HCT116 (cell line): ENCODE measurements around the gene RNH1. TPM values are rescaled to one million over a fixed set of nuclear protein-coding genes. Genes with fewer than 3 reads are reported as not detected.

Experiments
- ATAC-seq: fragments of 200-7000 bp; cut with Tn5 transposase; 2 replicates; pipeline ENCODE4 v1.9.1; 2020; ENCODE audit warnings: mild to moderate bottlenecking, moderate library complexity
- BruUV-seq: library from RNA; stranded (reverse); fragments of 400-500 nt; replicated peaks from 2 replicates; lab custom pipeline; 2021; lab: Mats Ljungman, UMichigan
- CTCF ChIA-PET: fragments of 300-600 bp; sonication (Branson Sonifier 250); formaldehyde crosslinking; loops from one replicate; lab custom pipeline; 2021; ENCODE audit warnings: antibody characterized with exemption; lab: Charles Lee
- POLR2A ChIA-PET: fragments of 300-600, 350-600 bp; sonication (Branson Sonifier 250); formaldehyde crosslinking; loops from one replicate; lab custom pipeline; 2021; ENCODE audit warnings: antibody characterized with exemption; lab: Charles Lee
- RAD21 ChIA-PET, 2 experiments: fragments of 300-600 bp; sonication (Branson Sonifier 250); formaldehyde crosslinking; loops; one replicate each; lab custom pipeline; 2023; ENCODE audit warnings: low total read pairs in 2 of 2; ENCODE audit not compliant: uncharacterized antibody in 2 of 2, unreplicated experiment in 2 of 2, low non-redundant PET in 1 of 2; lab: Charles Lee
- DNase-seq: peaks from one replicate; pipeline ENCODE4 v3.0.0-alpha.2; 2010; ENCODE audit warnings: low read depth, low spot score
- H2AFZ ChIP-seq: fragments of 200-600 bp; shearing (Covaris generic), sonication (generic); 2 replicates; pipeline ENCODE4 v1.6.1; 2017; ENCODE audit warnings: low read depth, mixed run types, mixed read lengths, antibody characterized with exemption, low read length; ENCODE audit not compliant: poor library complexity, severe bottlenecking
- H3K27ac ChIP-seq: 2 replicates; pipeline ENCODE4 v1.5.1; 2012; ENCODE audit warnings: low read depth, low read length
- H3K27me3 ChIP-seq: fragments of 200-600 bp; sonication (generic); 2 replicates; pipeline ENCODE4 v1.6.1; 2016; ENCODE audit warnings: mixed run types, low read length, mixed read lengths; ENCODE audit not compliant: insufficient read depth
- H3K36me3 ChIP-seq, 2 experiments: fragments of 200-500 bp in 1 of 2; fragments of 200-600 bp in 1 of 2; sonication (Bioruptor generic) in 1 of 2; sonication (generic) in 1 of 2; 2 replicates each; pipeline versions ENCODE4 v1.5.1 to v1.6.1; 2014 to 2016; ENCODE audit warnings: low read length in 2 of 2, inconsistent platforms in 1 of 2, mixed read lengths in 1 of 2, mixed run types in 1 of 2; ENCODE audit not compliant: insufficient read depth in 2 of 2, control insufficient read depth in 1 of 2
- H3K4me1 ChIP-seq, 2 experiments: fragments of 200-600 bp in 1 of 2; sonication (generic) in 1 of 2; 2 replicates each; pipeline versions ENCODE4 v1.5.1 to v1.6.1; 2012 to 2017; ENCODE audit warnings: low read length in 2 of 2, inconsistent platforms in 1 of 2, mild to moderate bottlenecking in 1 of 2, mixed read lengths in 1 of 2, mixed run types in 1 of 2, moderate library complexity in 1 of 2; ENCODE audit not compliant: insufficient read depth in 2 of 2, control insufficient read depth in 1 of 2
- H3K4me2 ChIP-seq: fragments of 200-600 bp; sonication (generic); 2 replicates; pipeline ENCODE4 v1.6.1; 2017; ENCODE audit warnings: mixed run types, low read length, mixed read lengths
- H3K4me3 ChIP-seq, 2 experiments: fragments of 200-600 bp in 1 of 2; sonication (generic) in 1 of 2; replicated peaks in 1 of 2; 2 replicates each; pipeline ENCODE4 v1.5.1; 2011 to 2016; ENCODE audit warnings: low read length in 2 of 2, control low read depth in 1 of 2, low read depth in 1 of 2, mild to moderate bottlenecking in 1 of 2, mixed read lengths in 1 of 2, mixed run types in 1 of 2
- H3K79me2 ChIP-seq: fragments of 200-600 bp; sonication (generic); 2 replicates; pipeline ENCODE4 v1.6.1; 2017; ENCODE audit warnings: mild to moderate bottlenecking, mixed run types, low read length, moderate library complexity, mixed read lengths; ENCODE audit not compliant: insufficient read depth
- H3K9ac ChIP-seq: fragments of 200-600 bp; sonication (generic); 2 replicates; pipeline ENCODE4 v1.6.1; 2016; ENCODE audit warnings: low read length, mixed read lengths
- H3K9me2 ChIP-seq: fragments of 200-600 bp; sonication (generic), shearing (Covaris generic); 2 replicates; pipeline ENCODE4 v1.6.1; 2017; ENCODE audit warnings: mixed run types, mild to moderate bottlenecking, moderate library complexity; ENCODE audit not compliant: insufficient read depth
- H3K9me3 ChIP-seq, 2 experiments: fragments of 200-500 bp in 1 of 2; fragments of 200-600 bp in 1 of 2; sonication (Bioruptor generic) in 1 of 2; sonication (generic) in 1 of 2; 2 replicates each; pipeline ENCODE4 v1.6.1; 2014 to 2017; ENCODE audit warnings: low read length in 2 of 2, mixed read lengths in 2 of 2, inconsistent platforms in 1 of 2, low read depth in 1 of 2, mild to moderate bottlenecking in 1 of 2, mixed run types in 1 of 2, moderate library complexity in 1 of 2; ENCODE audit not compliant: control insufficient read depth in 1 of 2, insufficient read depth in 1 of 2
- H4K20me1 ChIP-seq: fragments of 200-600 bp; sonication (generic), shearing (Covaris generic); 2 replicates; pipeline ENCODE4 v1.6.1; 2017; ENCODE audit warnings: mixed run types, mild to moderate bottlenecking, moderate library complexity; ENCODE audit not compliant: insufficient read depth
- CBX3 ChIP-seq: IDR thresholded peaks from 2 replicates; pipeline ENCODE4 v1.6.1; 2012; ENCODE audit warnings: low read depth
- CEBPB ChIP-seq: IDR thresholded peaks from 2 replicates; pipeline ENCODE4 v1.6.1; 2012; ENCODE audit warnings: low read depth
- CTCF ChIP-seq, 3 experiments: fragments of 200-600 bp in 1 of 3; sonication (generic) in 1 of 3; IDR thresholded peaks in 2 of 3; conservative IDR thresholded peaks in 1 of 3; 2 replicates each; pipeline ENCODE4 v1.5.1; 2012 to 2017; ENCODE audit warnings: low read depth in 2 of 3, low read length in 2 of 3, antibody characterized with exemption in 1 of 3, borderline replicate concordance in 1 of 3, control low read depth in 1 of 3, mild to moderate bottlenecking in 1 of 3, mixed read lengths in 1 of 3, mixed run types in 1 of 3, moderate library complexity in 1 of 3; ENCODE audit not compliant: insufficient read depth in 1 of 3
- EGR1 ChIP-seq: IDR thresholded peaks from 2 replicates; pipeline ENCODE4 v1.6.1; 2012; ENCODE audit warnings: low read depth
- EZH2 ChIP-seq: fragments of 200-600 bp; sonication (generic); IDR thresholded peaks from 2 replicates; pipeline ENCODE4 v1.6.1; 2017; ENCODE audit warnings: antibody characterized with exemption, mixed run types
- EZH2phosphoT487 ChIP-seq: fragments of 200-600 bp; IDR thresholded peaks from 2 replicates; pipeline ENCODE4 v1.6.1; 2018; ENCODE audit warnings: antibody characterized with exemption, borderline replicate concordance
- FOSL1 ChIP-seq: IDR thresholded peaks from 2 replicates; pipeline ENCODE4 v1.6.1; 2012; ENCODE audit warnings: low read depth
- JUND ChIP-seq: IDR thresholded peaks from 2 replicates; pipeline ENCODE4 v1.6.1; 2012
- POLR2A ChIP-seq: IDR thresholded peaks from 2 replicates; pipeline ENCODE4 v1.7.0; 2011; ENCODE audit warnings: borderline replicate concordance; ENCODE audit not compliant: insufficient read depth, insufficient read length; ENCODE audit errors: extremely low read depth
- POLR2AphosphoS5 ChIP-seq: IDR thresholded peaks from 2 replicates; pipeline ENCODE4 v1.6.1; 2011; ENCODE audit warnings: mild to moderate bottlenecking, low read depth, low read length, moderate library complexity
- RAD21 ChIP-seq: IDR thresholded peaks from 2 replicates; pipeline ENCODE4 v1.6.1; 2012; ENCODE audit warnings: low read depth, mild to moderate bottlenecking
- REST ChIP-seq: IDR thresholded peaks from 2 replicates; pipeline ENCODE4 v1.6.1; 2012; ENCODE audit warnings: low read depth
- SIN3A ChIP-seq: IDR thresholded peaks from 2 replicates; pipeline ENCODE4 v1.6.1; 2012; ENCODE audit warnings: low read depth
- SP1 ChIP-seq: IDR thresholded peaks from 2 replicates; pipeline ENCODE4 v1.6.1; 2012; ENCODE audit warnings: low read depth
- SRF ChIP-seq: IDR thresholded peaks from 2 replicates; pipeline ENCODE4 v1.6.1; 2012; ENCODE audit warnings: low read depth
- TCF7L2 ChIP-seq: IDR thresholded peaks from 2 replicates; pipeline ENCODE4 v1.7.0; 2011; ENCODE audit warnings: borderline replicate concordance, inconsistent platforms; ENCODE audit not compliant: insufficient read depth, insufficient read length; ENCODE audit errors: extremely low read depth
- YY1 ChIP-seq: IDR thresholded peaks from 2 replicates; pipeline ENCODE4 v1.6.1; 2011; ENCODE audit warnings: low read length, low read depth, moderate library complexity, mild to moderate bottlenecking; ENCODE audit not compliant: insufficient replicate concordance; ENCODE audit errors: extremely low read depth
- ZBTB33 ChIP-seq: IDR thresholded peaks from 2 replicates; pipeline ENCODE4 v1.6.1; 2011; ENCODE audit warnings: mild to moderate bottlenecking, low read length, moderate library complexity; ENCODE audit not compliant: insufficient replicate concordance; ENCODE audit errors: extremely low read depth
- ZFX ChIP-seq: fragments of 450-650 bp; IDR thresholded peaks from 2 replicates; pipeline ENCODE4 v1.6.1; 2017
- intact Hi-C: fragments of 100-400 bp; cut with micrococcal nuclease; formaldehyde crosslinking; loops from 2 replicates; pipeline ENCODE4 v1.10.0; 2022
- total RNA-seq: library from RNA; stranded (reverse); gene quantifications from one replicate; pipeline ENCODE4 v1.2.1, GENCODE V29; 2021; ENCODE audit not compliant: unreplicated experiment
- TF ChIP-seq, protein P1 (sequence below): IDR thresholded peaks from 2 replicates; pipeline ENCODE4 v1.6.1; 2012

RNH1 gene
- total RNA-seq, 1 experiment from 2014 or later: 120 TPM

GRCh38 chr11:518463-519202 lies 11.6 kb upstream of the RNH1 start:
- Histone ChIP-seq H2AFZ (no peak overlapping the region), H3K4me3 (no peak overlapping the region), H3K27me3 (no peaks in the 10 kb centered on the region), H3K9me3 (peaks cover 0 to 21% of the 10 kb centered on the region in 2 experiments; a peak in 1 of 4 replicates), H3K27ac (peak overlapping the region; percentile 66), H3K36me3 (no peaks in the 10 kb centered on the region), H3K9ac (no peak overlapping the region), H3K4me1 (peaks cover 4 to 5% of the 10 kb centered on the region in 2 experiments; a peak in 3 of 4 replicates), H3K9me2 (no peaks in the 10 kb centered on the region), H3K79me2 (no peaks in the 10 kb centered on the region), H4K20me1 (no peaks in the 10 kb centered on the region), H3K4me2 (peak overlapping the region; percentile 39)
- peak; percentile 97 for ATAC-seq
- CTCF ChIA-PET: no interaction called here
- RAD21 ChIA-PET: no interaction called here
- DNase-seq: peak; percentile 85
- intact Hi-C loops: no loop called here
- no TSS peak for BruUV-seq
- POLR2A ChIA-PET: no interaction called here
- TF ChIP-seq SIN3A (0 out of 2 replicates have a peak, but pooled peaks have one; percentile 24), RAD21 (peak; percentile 75), SRF (peak; percentile 60; the same call in 1 of the 2 replicates), TCF7L2 (peak; percentile 6), POLR2AphosphoS5 (peak; percentile 43; the same call in 1 of the 2 replicates), POLR2A (no peak), REST (no peak), YY1 (peak; percentile 45), CBX3 (peak; percentile 90), FOSL1 (peak; percentile 54; the same call in 1 of the 2 replicates), CEBPB (no peak), ZFX (no peak), ZBTB33 (no peak), EZH2phosphoT487 (no peak), SP1 (peak; percentile 52; the same call in 1 of the 2 replicates), CTCF (IDR thresholded peaks at IDR 0.05 in 2 of 3, conservative IDR thresholded peaks at IDR 0.05 in 1 of 3; ENCODE audit: borderline replicate concordance in 1 of 3, insufficient read depth in 1 of 3, low read depth in 2 of 3, low read length in 2 of 3) (peak; percentile 75 to 98 (median 87)), JUND (peak; percentile 41; the same call in 1 of the 2 replicates), EGR1 (peak; percentile 72), EZH2 (no peak)
- TF ChIP-seq, protein P1, sequence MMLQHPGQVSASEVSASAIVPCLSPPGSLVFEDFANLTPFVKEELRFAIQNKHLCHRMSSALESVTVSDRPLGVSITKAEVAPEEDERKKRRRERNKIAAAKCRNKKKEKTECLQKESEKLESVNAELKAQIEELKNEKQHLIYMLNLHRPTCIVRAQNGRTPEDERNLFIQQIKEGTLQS: no peak
